Stimulated activated CD8-positive, alpha-beta memory T cell treated with anti-CD3 and anti-CD28 coated beads, Interleukin-7, amount 100 ng/mL, for 1 hour (primary cell): ENCODE data around the gene LRRC8E.
"Not testable (repeated sequence)": the region's sequence is repeated elsewhere in the genome, so short reads cannot be mapped to it uniquely, and the experiment has no call there.

Experiments
- DNase-seq, 2 donors: peaks; one replicate each; pipeline ENCODE4 v3.0.0-alpha.2; 2020; ENCODE audit warnings: low read depth in 2 of 2

Gene LRRC8E

GRCh38 chr19:7920519-7921301, 32.4 kb downstream of the LRRC8E start:
- DNase-seq: peak; percentile 99 to 100

- no peak for DNase-seq
These were observed 33.1 kb downstream of the LRRC8E start for GRCh38 chr19:7921302-7921966.

- no peak for DNase-seq
These were observed 33.9 kb downstream of the LRRC8E start for GRCh38 chr19:7921967-7922835.

- DNase-seq: no peak
These were observed 34.5 kb downstream of the LRRC8E start for GRCh38 chr19:7922836-7923195.

- no peak for DNase-seq
These were observed 35.2 kb downstream of the LRRC8E start for GRCh38 chr19:7923295-7924191.

GRCh38 chr19:7924241-7924640, 35.9 kb downstream of the LRRC8E start:
- DNase-seq: no peak

GRCh38 chr19:7924651-7925170, 36.4 kb downstream of the LRRC8E start:
- no peak for DNase-seq

- peak; percentile 48 to 63 for DNase-seq
These were observed 37.0 kb downstream of the LRRC8E start for GRCh38 chr19:7925171-7925851.

- peak; percentile 63 to 64 for DNase-seq
These were observed 37.9 kb downstream of the LRRC8E start, which contains the start of gene CTXN1 for GRCh38 chr19:7926021-7926726. CTXN1 (minus strand) TSS chr19:7926135; CDS start chr19:7925538, 597 bp downstream.

- DNase-seq: no peak
These were observed 38.7 kb downstream of the LRRC8E start for GRCh38 chr19:7926727-7927604.

GRCh38 chr19:7927605-7928333, 39.5 kb downstream of the LRRC8E start:
- DNase-seq: no peak

- DNase-seq: no peak
These were observed 40.0 kb downstream of the LRRC8E start for GRCh38 chr19:7928334-7928706.

GRCh38 chr19:7928741-7929701, 40.7 kb downstream of the LRRC8E start:
- peak; percentile 41 to 54 for DNase-seq

GRCh38 chr19:7930030-7930429, 41.7 kb downstream of the LRRC8E start:
- not testable (repeated sequence) for DNase-seq

- no peak for DNase-seq
These were observed 42.5 kb downstream of the LRRC8E start for GRCh38 chr19:7930765-7931164.

GRCh38 chr19:7931221-7932061, 43.1 kb downstream of the LRRC8E start:
- no peak for DNase-seq
